Measurements from ENCODE around the gene SPATA12.

DNA sequence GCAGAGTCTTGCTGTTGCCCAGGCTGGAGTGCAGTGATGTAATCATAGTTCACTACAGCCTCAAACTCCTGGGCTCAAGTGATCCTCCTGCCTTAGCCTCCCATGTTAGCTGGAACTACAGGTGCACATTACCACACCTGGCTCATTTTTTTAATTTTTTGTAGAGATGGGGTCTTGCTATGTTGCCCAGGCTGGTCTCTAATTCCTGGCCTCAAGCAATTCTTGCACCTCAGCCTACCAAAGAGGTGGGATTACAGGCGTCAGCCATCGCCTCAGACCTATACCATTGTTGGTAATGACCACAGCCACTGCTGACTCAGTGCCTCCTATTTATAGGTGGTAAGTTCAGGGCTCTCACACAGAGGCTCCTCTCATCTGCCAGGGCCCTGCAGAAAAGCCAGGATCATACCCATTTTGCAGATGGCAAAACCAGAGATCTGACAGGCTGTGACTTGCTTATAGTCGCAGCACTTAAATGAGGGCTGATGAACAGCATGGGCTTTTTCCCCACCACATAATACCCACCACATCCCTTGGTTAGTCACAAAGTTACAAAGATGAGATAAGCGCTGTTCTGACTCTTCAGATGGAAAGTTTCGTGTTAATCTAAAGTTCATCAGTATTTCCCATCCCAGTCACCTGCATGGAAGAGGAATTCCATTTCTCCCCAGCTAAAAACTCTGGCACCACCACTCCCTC lies 21.8 kb upstream of the SPATA12 start:
- TF ChIP-seq, protein P1, sequence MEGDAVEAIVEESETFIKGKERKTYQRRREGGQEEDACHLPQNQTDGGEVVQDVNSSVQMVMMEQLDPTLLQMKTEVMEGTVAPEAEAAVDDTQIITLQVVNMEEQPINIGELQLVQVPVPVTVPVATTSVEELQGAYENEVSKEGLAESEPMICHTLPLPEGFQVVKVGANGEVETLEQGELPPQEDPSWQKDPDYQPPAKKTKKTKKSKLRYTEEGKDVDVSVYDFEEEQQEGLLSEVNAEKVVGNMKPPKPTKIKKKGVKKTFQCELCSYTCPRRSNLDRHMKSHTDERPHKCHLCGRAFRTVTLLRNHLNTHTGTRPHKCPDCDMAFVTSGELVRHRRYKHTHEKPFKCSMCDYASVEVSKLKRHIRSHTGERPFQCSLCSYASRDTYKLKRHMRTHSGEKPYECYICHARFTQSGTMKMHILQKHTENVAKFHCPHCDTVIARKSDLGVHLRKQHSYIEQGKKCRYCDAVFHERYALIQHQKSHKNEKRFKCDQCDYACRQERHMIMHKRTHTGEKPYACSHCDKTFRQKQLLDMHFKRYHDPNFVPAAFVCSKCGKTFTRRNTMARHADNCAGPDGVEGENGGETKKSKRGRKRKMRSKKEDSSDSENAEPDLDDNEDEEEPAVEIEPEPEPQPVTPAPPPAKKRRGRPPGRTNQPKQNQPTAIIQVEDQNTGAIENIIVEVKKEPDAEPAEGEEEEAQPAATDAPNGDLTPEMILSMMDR (IDR thresholded peaks at IDR 0.05) = no peak
- no peak for TF ChIP-seq POLR2A (IDR thresholded peaks at IDR 0.05)
